Measurements from ENCODE around the gene RAI1. TPM values are rescaled to one million over a fixed set of nuclear protein-coding genes. Genes with fewer than 3 reads are reported as not detected.

The RAI1 gene
- total RNA-seq, 2 donors from 2014 or later, result 25.6 to 36.5 TPM

GRCh38 chr17:17783116-17783824, 102.0 kb downstream of the RAI1 start:
- intact Hi-C loops (cut with DNase I), result no loop called here
- peak; percentile 88 for DNase-seq (ENCODE audit: low spot score)

DNA sequence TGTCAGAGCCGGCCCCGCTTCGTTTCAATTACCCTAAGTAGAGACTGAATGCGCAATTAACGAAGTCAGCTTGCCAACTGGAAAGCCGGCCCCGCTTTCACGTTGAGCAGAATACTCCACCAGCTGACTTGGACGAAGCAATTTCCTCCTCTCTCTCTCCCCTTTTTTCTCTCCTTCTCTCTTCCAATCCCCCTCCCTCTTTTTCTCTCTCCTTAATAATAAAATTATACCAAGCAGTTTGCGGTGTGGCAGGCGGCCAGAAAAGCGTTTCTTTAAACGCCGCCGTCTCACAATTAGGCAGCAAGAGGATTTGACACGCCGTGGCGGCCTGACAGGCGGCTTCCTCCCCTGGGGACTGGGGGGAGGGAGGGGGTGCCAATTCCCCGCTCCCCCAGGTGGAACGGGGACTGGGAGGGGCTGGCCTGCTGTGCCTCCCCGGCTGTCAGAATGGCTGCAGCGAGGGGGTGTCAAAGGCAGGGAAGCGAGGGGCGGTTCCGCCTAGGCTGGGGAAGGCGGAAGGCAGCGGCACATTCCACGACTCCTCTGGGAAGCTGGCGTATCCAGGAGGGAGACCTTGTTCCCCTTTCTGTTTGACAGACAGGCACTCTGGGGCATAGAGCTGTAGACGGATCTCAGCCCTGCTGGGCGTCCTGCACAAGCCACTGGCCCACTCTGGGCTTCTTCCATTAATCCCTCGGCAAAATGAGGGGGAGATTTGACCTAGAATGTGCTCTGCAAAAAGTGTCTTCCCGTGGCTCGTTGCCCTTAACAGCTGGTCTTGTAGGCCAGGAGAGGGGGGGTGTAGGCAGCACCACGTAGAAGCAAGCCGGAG, 102.8 kb downstream of the RAI1 start:
- intact Hi-C loops (cut with DNase I), result no loop called here
- peak; percentile 86 for DNase-seq (ENCODE audit: low spot score)

DNA sequence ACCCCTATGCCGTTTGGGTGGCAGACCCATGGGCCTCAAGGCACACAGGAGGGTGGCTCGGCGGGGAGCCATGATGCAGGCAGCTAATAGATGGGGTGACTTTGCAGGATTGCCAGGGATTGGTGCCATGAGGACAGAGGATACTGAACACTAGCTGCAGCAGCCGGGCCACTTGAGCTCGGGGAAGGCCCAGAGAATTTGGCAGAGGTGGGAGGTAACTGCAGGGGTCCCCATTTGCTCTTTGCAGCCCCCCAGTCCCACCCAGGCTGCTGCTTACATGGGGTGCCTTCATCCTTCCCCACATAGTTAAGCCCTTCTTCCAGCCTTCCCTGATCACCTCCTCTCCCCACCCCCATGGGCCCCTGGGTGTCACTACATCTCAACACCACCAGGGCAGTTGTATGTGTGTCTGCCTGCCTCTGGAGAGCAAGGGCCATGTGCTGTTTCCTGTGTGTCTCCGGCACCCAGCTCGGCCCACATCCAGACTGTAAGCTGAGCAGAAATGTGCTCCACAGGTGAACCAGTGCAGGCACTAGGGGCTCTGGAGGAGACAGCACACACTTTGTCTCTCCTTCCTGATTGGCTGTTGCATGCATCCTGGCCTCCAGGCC, 103.5 kb downstream of the RAI1 start:
- intact Hi-C loops (cut with DNase I), result loop anchor here in 1 of 2 donors (5.0 kb wide), 1 partner anchor 97 kb away; no protein-coding TSS in a partner anchor
- no peak for DNase-seq (ENCODE audit: low spot score)

DNA sequence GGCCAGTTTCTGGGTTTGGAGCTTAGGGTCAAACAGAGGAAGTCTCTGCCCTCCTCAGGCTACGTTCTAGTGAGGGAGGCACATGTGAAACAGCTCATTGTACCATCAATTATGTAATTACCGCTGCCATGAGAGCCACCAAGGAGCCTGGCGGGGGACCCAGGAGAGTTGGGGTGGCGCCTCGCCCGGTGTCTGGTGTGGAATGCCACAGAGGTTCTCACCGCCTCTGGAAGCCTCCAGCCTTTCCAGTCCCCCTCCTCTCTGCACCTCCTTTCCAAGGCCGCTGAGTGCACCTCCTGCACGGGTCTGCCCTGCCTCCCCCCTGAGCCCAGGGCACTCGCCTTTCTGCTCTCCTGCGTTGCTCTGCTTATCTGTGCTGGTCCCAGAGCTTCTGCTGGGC, 104.1 kb downstream of the RAI1 start:
- intact Hi-C loops (cut with DNase I), result loop anchor here in 1 of 2 donors (5.0 kb wide), 1 partner anchor 98 kb away; no protein-coding TSS in a partner anchor
- DNase-seq (ENCODE audit: low spot score), result no peak

DNA sequence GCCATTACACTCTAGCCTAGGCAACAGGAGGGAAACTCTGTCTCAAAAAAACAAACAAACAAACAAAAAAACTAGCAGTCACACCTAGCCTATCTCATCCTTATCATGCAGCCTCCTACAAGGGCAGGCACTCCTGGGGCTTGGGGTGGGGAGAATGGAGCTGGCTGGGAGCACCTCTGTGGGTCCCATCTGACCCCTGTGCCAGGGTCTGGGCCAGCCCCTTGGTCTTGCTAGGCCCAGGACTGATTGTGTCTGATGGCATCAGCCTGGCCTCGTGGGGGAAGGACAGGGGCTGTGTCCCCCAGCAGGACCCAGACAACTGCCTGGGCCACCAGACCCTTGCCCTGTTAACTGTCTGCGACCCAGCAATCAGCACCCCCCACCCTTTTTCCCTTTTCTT, 105.7 kb downstream of the RAI1 start:
- intact Hi-C loops (cut with DNase I), result loop anchor here in 1 of 2 donors (5.0 kb wide), 1 partner anchor 100 kb away; no protein-coding TSS in a partner anchor

DNA sequence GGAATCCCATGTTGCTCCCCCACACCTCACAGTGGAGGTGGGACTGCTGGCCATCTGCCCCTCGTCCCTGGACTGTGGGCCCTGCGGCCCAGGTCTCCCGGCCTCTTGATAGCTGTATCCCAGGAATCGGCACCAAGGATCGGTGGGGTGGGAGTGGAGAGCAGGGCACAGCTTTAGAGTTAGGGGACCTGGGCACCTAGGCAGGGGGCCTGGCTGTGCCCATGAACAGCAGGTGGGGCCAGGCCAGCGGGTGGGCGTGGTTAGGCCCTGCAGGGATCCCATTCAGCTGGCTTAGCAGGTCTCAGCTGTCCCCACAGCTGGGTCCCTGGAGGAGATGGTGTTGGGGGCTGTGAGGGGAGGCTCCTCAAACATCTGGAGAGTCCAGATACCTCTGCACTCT, 106.3 kb downstream of the RAI1 start:
- DNase-seq (ENCODE audit: low spot score), result no peak
- intact Hi-C loops (cut with DNase I), result loop anchor here in 1 of 2 donors (5.0 kb wide), 1 partner anchor 100 kb away; no protein-coding TSS in a partner anchor

More for the DNA sequence above, 105.7 kb downstream of the RAI1 start:
- no peak for DNase-seq (ENCODE audit: low spot score)

- intact Hi-C loops (cut with DNase I), result loop anchor here in 1 of 2 donors (5.0 kb wide), 1 partner anchor 102 kb away; no protein-coding TSS in a partner anchor
- no peak for DNase-seq (ENCODE audit: low spot score)
These were observed 107.7 kb downstream of the RAI1 start for GRCh38 chr17:17788967-17789366.

DNA sequence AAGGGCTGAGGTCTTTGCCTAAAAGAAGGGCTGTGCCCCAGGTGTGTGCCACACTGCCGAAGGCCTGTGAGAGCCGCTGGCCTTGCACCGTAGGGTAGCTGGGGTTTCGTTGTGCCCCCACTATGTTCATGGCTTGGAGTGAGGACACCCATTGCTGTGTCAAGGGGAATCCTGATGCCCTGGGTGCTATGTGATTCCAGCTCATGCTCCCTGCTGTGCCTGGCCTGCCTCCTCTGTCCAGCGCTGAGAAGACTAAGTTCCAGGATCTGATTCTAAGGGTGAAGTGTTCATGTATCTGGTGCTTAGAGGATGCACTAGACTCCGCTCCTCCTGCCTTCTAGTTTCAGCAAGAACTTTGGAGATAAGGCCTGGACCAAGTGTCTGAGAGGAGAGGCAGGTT, 108.2 kb downstream of the RAI1 start:
- intact Hi-C loops (cut with DNase I), result loop anchor here in 1 of 2 donors (5.0 kb wide), 1 partner anchor 102 kb away; no protein-coding TSS in a partner anchor
- no peak for DNase-seq (ENCODE audit: low spot score)

GRCh38 chr17:17789828-17790636, 108.8 kb downstream of the RAI1 start:
- intact Hi-C loops (cut with DNase I), result loop anchor here in 1 of 2 donors (5.0 kb wide), 1 partner anchor 103 kb away; no protein-coding TSS in a partner anchor
- DNase-seq (ENCODE audit: low spot score), result no peak

GRCh38 chr17:17790637-17791464, 109.6 kb downstream of the RAI1 start:
- DNase-seq (ENCODE audit: low spot score), result no peak
- intact Hi-C loops (cut with DNase I), result no loop called here

- no peak for DNase-seq (ENCODE audit: low spot score)
- intact Hi-C loops (cut with DNase I), result no loop called here
These were observed 110.8 kb downstream of the RAI1 start for GRCh38 chr17:17792037-17792550.

DNA sequence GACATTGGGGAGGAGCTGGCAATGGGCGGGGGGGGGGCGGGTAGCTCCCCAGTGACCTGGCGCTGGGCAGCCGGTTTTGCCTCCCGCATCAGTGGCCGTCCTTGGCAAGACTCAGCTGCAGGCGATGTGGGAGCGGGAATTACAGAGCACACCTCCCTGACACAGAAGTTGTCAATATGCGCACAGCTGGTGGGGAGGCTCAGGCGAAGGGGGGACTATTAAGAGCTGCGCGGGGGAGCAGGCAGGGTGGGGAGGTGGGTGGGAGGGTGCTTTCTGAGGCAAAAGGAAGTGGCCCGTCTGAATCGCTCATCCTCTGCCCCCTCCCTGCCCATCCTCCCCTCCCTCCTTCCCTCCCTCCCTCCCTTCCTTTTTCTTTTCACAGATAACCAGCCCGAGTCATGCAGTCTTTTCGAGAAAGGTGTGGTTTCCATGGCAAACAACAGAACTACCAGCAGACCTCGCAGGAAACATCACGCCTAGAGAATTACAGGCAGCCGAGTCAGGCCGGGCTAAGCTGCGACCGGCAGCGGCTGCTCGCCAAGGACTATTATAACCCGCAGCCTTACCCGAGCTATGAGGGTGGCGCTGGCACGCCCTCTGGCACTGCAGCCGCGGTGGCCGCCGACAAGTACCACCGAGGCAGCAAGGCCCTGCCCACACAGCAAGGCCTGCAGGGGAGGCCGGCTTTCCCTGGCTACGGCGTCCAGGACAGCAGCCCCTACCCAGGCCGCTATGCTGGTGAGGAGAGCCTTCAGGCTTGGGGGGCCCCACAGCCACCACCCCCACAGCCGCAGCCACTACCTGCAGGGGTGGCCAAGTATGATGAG, 111.5 kb downstream of the RAI1 start:
- intact Hi-C loops (cut with DNase I), result no loop called here
- DNase-seq (ENCODE audit: low spot score), result no peak

- no peak for DNase-seq (ENCODE audit: low spot score)
- intact Hi-C loops (cut with DNase I), result no loop called here
These were observed 112.3 kb downstream of the RAI1 start for GRCh38 chr17:17793378-17794214.

- intact Hi-C loops (cut with DNase I), result no loop called here
- DNase-seq (ENCODE audit: low spot score), result no peak
These were observed 113.1 kb downstream of the RAI1 start for GRCh38 chr17:17794382-17794781.

- no peak for DNase-seq (ENCODE audit: low spot score)
- intact Hi-C loops (cut with DNase I), result no loop called here
These were observed 114.0 kb downstream of the RAI1 start for GRCh38 chr17:17795296-17795695.

Measured in posterior vena cava (tissue), 2 donors.